Parathyroid adenoma (tissue), 2 donors: ENCODE results near the gene ZBTB3.
A peak's percentile ranks its signal among the peaks of the same experiment; 100 is the strongest.

ENCODE experiments used
- H2AFZ ChIP-seq: fragments of 300-600 bp; sonication (generic); one replicate; pipeline ENCODE4 v1.7.0; 2017; ENCODE audit warnings: antibody characterized with exemption, mild to moderate bottlenecking
- H3K27ac ChIP-seq: fragments of 300-600 bp; sonication (generic); one replicate; pipeline ENCODE4 v1.7.0; 2017
- H3K27me3 ChIP-seq: fragments of 300-600 bp; sonication (generic); one replicate; pipeline ENCODE4 v1.7.0; 2017; ENCODE audit warnings: low read length; ENCODE audit not compliant: control insufficient read depth, insufficient read depth
- H3K36me3 ChIP-seq: fragments of 300-600 bp; sonication (generic); one replicate; pipeline ENCODE4 v1.7.0; 2017; ENCODE audit warnings: low read length; ENCODE audit not compliant: control insufficient read depth, insufficient read depth
- H3K4me1 ChIP-seq: fragments of 300-600 bp; sonication (generic); one replicate; pipeline ENCODE4 v1.7.0; 2017; ENCODE audit warnings: control low read depth
- H3K4me2 ChIP-seq: fragments of 300-600 bp; sonication (generic); one replicate; pipeline ENCODE4 v1.7.0; 2017; ENCODE audit warnings: low read length
- H3K4me3 ChIP-seq: fragments of 300-600 bp; sonication (generic); one replicate; pipeline ENCODE4 v1.7.0; 2017; ENCODE audit warnings: low read depth, low read length
- H3K79me2 ChIP-seq: fragments of 300-600 bp; sonication (generic); one replicate; pipeline ENCODE4 v1.7.0; 2017; ENCODE audit warnings: control low read depth
- H3K9ac ChIP-seq: fragments of 300-600 bp; sonication (generic); one replicate; pipeline ENCODE4 v1.7.0; 2017; ENCODE audit warnings: mild to moderate bottlenecking
- H3K9me3 ChIP-seq: fragments of 300-600 bp; sonication (generic); one replicate; pipeline ENCODE4 v1.7.0; 2017; ENCODE audit warnings: low read length; ENCODE audit not compliant: control insufficient read depth
- TF ChIP-seq, protein P1 (sequence below): fragments of 300-600 bp; sonication (generic); IDR thresholded peaks from one replicate; pipeline ENCODE4 v1.7.0; 2017; ENCODE audit warnings: antibody characterized with exemption, mild to moderate bottlenecking
- donor health status: primary hyperparathyroidism.

ZBTB3 gene

DNA sequence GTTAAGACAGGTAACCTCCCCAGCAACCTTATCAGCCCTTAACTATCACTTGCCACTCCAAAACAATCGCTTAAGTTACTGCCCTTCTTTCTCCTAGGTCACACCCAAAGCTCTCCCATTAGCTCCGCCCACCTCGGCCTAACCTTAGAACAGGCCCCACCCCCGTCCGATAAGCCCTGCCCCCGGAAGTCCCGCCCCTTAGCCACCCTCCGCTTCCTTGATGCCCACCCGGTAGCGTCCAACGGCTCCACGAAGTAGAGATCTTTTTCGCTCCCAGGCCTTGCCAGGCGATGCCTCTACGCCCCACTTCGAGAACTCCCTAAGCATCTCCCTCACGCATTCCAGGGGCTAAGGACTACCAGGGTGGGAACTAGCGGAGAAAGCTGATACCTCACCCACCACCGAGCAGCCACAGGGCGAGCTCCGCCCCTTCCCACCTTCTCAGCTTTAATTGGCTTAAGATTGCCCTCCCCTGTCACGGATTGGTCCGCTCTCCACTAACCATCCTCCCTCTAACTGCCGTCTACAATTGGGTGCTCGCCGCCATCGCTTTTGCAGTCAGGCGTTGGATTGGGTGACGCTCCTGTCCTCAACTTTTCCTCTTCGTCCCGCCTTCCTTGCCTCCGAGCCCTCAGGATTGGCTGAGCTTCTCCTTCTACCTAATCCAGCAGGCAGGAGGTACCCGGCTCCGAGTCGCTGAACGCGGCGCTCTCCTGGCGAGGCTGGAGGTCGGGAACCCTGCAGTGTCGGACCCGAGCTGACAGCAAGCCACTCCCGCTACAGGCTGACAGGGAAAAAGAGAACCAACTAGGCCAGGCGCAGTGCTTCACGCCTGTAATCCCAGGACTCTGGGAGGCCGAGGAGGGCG lies at the start of gene ZBTB3:
ZBTB3 (minus strand) TSS at position 425 of the 868 bp plus-strand sequence. CDS start 496 bp downstream, outside the sequence.
- Histone ChIP-seq H3K27me3 (no peaks in the 10 kb centered on the region), H3K9me3 (no peaks in the 10 kb centered on the region), H3K27ac (peak within 1 kb of the TSS; percentile 90), H3K4me1 (no peaks in the 10 kb centered on the region), H2AFZ (peak within 1 kb of the TSS; percentile 93), H3K9ac (no peak within 1 kb of the TSS), H3K79me2 (peaks cover 4% of the 10 kb centered on the region), H3K4me3 (peak within 1 kb of the TSS; percentile 100), H3K4me2 (peak within 1 kb of the TSS; percentile 80), H3K36me3 (no peaks in the 10 kb centered on the region)
- TF ChIP-seq, protein P1, sequence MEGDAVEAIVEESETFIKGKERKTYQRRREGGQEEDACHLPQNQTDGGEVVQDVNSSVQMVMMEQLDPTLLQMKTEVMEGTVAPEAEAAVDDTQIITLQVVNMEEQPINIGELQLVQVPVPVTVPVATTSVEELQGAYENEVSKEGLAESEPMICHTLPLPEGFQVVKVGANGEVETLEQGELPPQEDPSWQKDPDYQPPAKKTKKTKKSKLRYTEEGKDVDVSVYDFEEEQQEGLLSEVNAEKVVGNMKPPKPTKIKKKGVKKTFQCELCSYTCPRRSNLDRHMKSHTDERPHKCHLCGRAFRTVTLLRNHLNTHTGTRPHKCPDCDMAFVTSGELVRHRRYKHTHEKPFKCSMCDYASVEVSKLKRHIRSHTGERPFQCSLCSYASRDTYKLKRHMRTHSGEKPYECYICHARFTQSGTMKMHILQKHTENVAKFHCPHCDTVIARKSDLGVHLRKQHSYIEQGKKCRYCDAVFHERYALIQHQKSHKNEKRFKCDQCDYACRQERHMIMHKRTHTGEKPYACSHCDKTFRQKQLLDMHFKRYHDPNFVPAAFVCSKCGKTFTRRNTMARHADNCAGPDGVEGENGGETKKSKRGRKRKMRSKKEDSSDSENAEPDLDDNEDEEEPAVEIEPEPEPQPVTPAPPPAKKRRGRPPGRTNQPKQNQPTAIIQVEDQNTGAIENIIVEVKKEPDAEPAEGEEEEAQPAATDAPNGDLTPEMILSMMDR: no peak

DNA sequence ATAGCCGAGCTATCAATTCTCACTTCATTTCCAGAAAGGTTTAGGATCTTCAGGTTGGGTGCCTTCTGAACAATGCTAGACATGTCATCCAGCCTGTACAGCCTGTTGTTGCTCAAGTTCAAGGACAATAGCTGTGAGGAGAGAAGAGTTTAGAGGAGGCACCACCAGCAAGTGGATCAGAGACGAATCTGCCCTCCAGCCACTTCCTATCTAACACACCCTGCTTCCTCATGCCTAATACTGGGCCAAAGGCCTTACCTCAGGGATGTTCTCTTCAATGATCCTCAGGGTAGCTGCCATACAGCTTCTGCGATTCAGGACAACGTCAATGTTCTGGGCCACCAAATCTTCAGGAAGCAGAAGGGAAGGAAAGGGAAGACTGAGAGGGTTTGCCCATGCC lies 47.1 kb upstream of the ZBTB3 start:
- H3K27ac ChIP-seq: no peak overlapping the region
- H3K79me2 ChIP-seq: peaks cover 3% of the 10 kb centered on the region
- no peaks in the 10 kb centered on the region for H3K27me3 ChIP-seq
- no peaks in the 10 kb centered on the region for H3K4me1 ChIP-seq
- H3K4me3 ChIP-seq: no peak overlapping the region
- no peaks in the 10 kb centered on the region for H3K9me3 ChIP-seq
- no peak overlapping the region for H2AFZ ChIP-seq
- TF ChIP-seq, protein P1: no peak
- no peaks in the 10 kb centered on the region for H3K36me3 ChIP-seq
- H3K9ac ChIP-seq: no peak overlapping the region
- no peak overlapping the region for H3K4me2 ChIP-seq

DNA sequence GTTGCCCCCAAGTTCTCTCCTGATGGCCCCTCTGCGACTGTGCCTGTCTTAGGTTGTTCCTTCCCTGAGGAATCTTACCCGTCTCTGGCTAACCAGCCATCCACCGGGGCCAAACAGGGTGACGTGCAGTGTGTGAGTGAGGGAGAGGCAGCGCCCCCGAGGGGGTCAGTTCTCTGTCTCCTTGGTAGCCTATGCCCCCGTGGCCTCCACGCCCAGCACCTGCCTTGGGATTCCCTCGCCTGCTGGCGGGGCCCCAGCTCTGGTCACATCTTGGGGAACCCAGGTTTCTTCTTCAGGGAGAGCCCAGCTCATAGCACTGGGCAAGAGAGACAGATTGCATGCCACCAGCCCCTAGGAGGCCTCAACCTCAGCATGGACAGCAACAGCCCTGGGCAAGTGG lies 45.5 kb upstream of the ZBTB3 start:
- Histone ChIP-seq H3K36me3 (no peaks in the 10 kb centered on the region), H3K4me1 (no peaks in the 10 kb centered on the region), H2AFZ (no peak overlapping the region), H3K9ac (no peak overlapping the region), H3K27me3 (no peaks in the 10 kb centered on the region), H3K4me2 (no peak overlapping the region), H3K27ac (no peak overlapping the region), H3K79me2 (peaks cover 3% of the 10 kb centered on the region), H3K4me3 (no peak overlapping the region), H3K9me3 (no peaks in the 10 kb centered on the region)
- TF ChIP-seq, protein P1: no peak

DNA sequence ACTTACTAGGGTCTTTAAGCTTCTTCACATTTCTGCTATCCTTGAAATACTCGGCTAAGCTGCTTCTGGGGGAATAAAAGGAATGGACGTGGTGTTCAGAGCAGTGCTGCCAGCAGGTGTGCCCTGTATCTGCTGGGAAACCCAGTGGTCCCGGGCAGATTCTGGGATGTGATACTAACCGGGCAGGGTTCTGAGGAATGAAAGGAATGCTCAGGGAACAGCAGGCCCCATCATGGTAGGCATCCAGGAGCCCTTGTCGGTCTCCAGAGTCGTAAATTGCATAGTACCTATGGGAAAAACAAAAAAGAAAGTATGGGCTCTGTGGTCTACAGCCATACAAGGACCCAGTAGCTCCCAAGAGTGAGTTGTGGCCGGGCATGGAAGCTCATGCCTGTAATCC lies 42.3 kb upstream of the ZBTB3 start:
- Histone ChIP-seq H3K9ac (no peak overlapping the region), H3K4me3 (no peak overlapping the region), H3K27me3 (no peaks in the 10 kb centered on the region), H3K4me1 (peaks cover 2% of the 10 kb centered on the region), H3K27ac (no peak overlapping the region), H3K79me2 (peaks cover 2% of the 10 kb centered on the region), H3K9me3 (no peaks in the 10 kb centered on the region), H3K4me2 (no peak overlapping the region), H2AFZ (no peak overlapping the region), H3K36me3 (no peaks in the 10 kb centered on the region)
- TF ChIP-seq, protein P1: no peak
